ENCODE results near the gene TRPM2. TPM values are rescaled to one million over a fixed set of nuclear protein-coding genes. Genes with fewer than 3 reads are reported as not detected.
A peak's percentile ranks its signal among the peaks of the same experiment; 100 is the strongest.
"Not testable (repeated sequence)": the region's sequence is repeated elsewhere in the genome, so short reads cannot be mapped to it uniquely, and the experiment has no call there.

Gene TRPM2
- polyA plus RNA-seq, 3 donors from 2014 or later = 3.0 to 11.1 (median 4.4) TPM

DNA sequence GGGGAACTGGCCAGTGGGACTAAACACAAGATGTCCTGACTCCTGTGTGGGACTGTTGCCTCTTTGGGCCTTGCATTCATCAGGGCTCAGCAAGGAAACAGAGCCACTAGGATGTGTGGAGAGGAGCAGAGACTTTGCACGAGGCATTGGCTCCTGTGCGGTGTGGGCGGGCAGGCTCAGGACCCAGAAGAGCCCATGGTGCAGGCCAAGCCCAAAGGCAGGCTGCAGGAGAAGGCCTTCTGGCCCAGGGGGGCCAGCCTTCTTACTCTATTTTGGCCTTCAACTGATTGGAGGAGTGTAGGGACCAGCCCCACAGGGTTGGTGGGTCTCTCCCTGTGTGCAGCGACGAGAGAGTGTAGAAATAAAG, 125.4 kb downstream of the TRPM2 start:
- H3K27ac Mint-ChIP-seq = no peak overlapping the region

DNA sequence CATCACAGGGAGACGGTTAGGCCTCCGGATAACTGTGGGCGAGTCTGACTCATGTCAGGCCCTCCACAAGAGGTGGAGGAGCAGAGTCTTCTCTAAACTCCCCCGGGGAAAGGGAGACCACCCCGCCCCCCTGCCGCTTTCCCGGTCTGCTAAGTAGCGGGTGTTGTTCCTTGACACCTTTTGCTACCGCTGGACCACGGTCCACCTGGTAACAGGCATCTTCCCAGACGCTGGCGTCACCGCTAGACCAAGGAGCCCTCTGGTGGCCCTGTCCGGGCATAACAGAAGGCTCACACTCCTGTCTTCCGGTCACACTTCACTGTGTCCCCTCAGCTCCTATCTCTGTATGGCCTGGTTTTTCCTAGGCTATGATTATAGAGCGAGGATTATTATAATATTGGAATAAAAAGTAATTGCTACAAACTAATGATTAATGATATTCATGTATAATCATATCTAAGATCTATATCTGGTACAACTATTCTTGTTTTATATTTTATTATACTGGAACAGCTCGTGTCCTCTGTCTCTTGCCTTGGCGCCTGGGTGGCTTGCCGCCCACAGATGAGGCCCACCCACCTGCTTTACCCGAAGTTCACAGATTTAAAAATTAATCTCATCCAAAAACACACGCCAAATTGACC, 126.3 kb downstream of the TRPM2 start:
- not testable (repeated sequence) for H3K36me3 Mint-ChIP-seq; H3K27me3 Mint-ChIP-seq (ENCODE audit: low read depth in 3 of 3); H3K9me3 Mint-ChIP-seq; H3K4me1 Mint-ChIP-seq; H3K4me3 Mint-ChIP-seq; H3K27ac Mint-ChIP-seq
- peak; percentile 37 to 49 (median 43) for DNase-seq

More for the DNA sequence above, 125.4 kb downstream of the TRPM2 start:
- DNase-seq = no peak
- no peaks in the 10 kb centered on the region for H3K36me3 Mint-ChIP-seq
- H3K4me1 Mint-ChIP-seq = peaks cover 0 to 1% of the 10 kb centered on the region in 2 donors
- H3K9me3 Mint-ChIP-seq = no peaks in the 10 kb centered on the region
- peaks cover 0 to 5% (median 1%) of the 10 kb centered on the region in 3 donors for H3K27me3 Mint-ChIP-seq (ENCODE audit: low read depth in 3 of 3)
- H3K4me3 Mint-ChIP-seq = no peak overlapping the region

DNA sequence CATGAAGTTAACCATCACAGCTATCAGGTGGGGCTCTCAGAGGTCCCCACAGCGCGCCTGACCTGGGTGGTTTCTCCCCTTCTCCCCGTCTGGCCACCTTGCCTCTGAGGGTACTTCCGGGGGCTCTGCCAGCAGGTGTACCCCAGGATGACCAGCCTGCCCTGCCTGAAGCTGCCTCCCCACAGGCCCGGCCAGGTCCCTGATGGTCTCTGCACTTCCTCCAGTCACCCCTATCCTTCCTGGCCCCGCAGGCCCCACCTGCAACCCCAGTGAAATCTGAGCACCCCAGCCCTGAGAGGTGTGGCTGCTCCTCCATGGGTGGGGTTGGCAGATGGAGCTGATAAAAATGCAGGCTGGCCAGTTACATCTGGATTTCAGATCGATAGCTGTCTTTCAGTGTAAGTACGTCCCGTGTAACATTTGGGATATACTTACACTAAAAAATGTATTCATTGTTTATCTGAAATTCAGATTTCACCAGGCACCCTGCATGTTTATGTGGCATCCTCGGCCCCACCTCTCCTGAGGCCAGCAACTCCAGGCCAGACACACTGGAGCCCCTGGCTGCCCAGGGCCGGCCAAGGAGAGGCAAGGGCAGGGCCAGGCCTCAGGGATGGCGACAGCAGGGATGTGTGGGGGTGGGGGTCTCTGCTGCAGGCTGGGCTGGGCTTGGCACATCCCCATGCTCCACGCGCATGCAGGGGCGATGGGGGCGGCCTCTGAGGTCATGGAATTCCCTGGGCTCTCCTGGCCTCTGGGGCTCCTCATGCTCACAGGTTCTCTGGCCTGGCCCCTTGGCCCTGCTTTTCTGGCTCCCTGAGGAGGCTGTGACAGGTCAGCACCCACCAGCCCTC, 127.0 kb downstream of the TRPM2 start:
- H3K27ac Mint-ChIP-seq = no peak overlapping the region
- no peaks in the 10 kb centered on the region for H3K9me3 Mint-ChIP-seq
- H3K4me1 Mint-ChIP-seq = peaks cover 0 to 4% of the 10 kb centered on the region in 2 donors
- no peaks in the 10 kb centered on the region for H3K36me3 Mint-ChIP-seq
- peaks cover 3 to 5% (median 3%) of the 10 kb centered on the region in 3 donors for H3K27me3 Mint-ChIP-seq (ENCODE audit: low read depth in 3 of 3)
- no peak for DNase-seq
- H3K4me3 Mint-ChIP-seq = no peak overlapping the region

DNA sequence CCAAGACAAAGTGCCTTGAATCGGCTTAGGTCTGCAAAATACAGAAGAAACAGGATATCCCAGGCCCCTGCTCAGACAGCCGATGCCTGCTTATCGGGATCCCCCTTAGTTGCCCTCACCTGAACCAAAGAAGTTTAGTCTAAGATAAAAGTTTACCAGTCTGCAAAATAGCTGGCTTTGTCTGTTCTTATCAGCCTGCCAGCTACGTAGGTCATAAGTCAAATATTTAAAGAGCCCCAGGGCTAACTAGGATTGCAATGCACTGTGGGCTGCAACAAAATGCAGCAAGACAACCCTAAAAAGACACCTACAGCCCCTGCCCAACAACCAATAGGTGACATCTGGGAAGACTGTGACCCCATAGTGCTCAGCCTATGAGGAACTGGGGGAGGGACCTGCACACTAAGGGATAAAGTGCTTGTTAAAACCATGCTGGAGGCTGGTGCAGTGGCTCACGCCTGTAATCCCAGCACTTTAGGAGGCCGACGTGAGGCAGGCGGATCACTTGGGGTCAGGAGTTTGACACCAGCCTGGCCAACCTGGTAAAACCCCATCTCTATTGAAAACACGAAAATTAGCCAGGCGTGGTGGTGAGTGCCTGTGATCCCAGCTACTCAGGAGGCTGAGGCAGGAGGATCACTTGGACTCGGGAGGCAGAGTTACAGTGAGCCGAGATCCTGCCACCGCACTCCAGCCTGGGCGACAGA, 129.3 kb downstream of the TRPM2 start:
- Mint-ChIP-seq H3K4me1 (peaks cover 0 to 6% of the 10 kb centered on the region in 2 donors), H3K27ac (no peak overlapping the region), H3K9me3 (peaks cover 0 to 2% (median 0%) of the 10 kb centered on the region in 6 donors), H3K36me3 (no peaks in the 10 kb centered on the region), H3K4me3 (no peak overlapping the region), H3K27me3 (ENCODE audit: low read depth in 3 of 3) (peaks cover 2 to 3% (median 3%) of the 10 kb centered on the region in 3 donors)
- DNase-seq = no peak

DNA sequence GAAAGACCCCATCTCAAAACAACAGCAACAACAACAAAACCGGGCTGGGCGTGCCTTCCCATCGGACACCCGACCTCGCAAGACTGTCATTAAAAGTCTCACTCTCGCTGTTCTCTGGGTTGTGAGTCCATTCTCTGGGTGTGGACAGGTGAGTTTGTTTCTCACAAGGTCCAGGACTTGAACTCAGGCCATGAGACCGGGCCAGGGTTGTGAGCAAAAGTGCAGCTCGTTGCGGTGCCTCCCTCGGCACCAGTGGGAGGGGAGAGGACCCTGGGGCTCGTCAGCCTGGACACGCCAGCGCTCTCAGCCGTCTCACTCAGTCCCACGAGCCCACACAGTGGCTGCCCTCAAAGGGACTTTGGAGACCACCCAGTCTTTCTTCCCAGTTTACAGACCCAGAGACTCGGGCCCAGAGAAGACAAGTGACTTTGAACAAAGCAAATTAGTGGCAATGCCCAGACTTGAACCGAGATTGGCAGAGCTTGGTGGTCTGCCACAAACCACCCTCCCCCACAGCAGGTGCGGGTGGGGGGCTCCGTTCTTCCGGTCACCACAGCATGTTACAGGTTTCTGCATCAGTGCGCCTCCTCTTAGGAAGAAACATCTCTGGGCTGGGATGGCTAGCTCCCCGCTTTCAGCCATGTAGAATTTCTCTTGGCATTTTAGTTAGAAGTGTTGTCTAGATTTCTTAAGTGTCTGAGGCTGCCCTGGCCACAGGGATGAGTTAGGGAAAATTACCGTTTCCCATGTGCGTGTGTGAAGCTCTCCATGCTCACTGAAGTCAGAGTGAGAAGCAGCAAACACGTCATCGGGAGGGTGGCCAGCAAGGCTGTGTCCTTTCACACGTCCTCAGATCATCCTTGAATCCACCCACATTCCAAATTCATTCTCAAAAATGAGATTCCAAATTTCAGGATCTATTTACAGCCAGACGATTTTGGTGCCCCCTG, 130.1 kb downstream of the TRPM2 start:
- Mint-ChIP-seq H3K4me3 (no peak overlapping the region), H3K36me3 (no peaks in the 10 kb centered on the region), H3K4me1 (peaks cover 0 to 6% of the 10 kb centered on the region in 2 donors), H3K27ac (no peak overlapping the region), H3K27me3 (ENCODE audit: low read depth in 3 of 3) (peaks cover 0 to 5% (median 4%) of the 10 kb centered on the region in 3 donors), H3K9me3 (peaks cover 0 to 2% (median 0%) of the 10 kb centered on the region in 6 donors)
- no peak for DNase-seq

DNA sequence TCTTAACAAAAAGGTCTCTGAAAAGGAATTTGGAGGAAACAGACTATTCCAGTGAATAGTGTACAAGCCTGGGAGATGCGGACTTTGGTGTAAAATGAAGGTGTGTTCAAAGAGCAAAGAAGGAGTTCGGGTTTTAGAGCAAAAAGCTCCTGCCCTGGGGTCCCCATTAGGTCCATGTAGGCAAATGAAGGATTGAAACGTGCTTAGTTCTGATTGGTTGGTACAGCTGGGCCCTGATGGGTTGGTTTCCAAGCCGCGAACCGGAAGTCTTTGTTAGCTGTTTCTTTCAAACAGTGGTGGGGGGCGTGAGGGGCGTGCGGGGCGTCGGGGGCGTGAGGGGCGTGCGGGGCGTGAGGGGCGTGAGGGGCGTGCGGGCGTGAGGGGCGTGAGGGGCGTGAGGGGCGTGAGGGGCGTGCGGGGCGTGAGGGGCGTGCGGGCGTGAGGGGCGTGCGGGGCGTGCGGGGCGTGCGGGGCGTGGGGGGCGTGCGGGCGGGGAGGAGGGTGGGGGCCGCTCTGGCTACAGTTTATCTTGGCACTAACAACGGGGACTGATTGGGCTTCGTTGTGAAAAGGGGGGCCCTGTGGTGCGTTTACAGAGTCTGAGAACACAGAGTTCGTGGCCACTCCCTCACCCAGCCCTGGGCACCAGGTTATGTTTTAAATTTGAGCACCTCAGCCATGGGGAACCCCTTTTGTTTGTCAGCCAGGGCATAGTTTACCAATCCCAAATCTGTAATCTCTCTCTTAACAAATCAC, 131.3 kb downstream of the TRPM2 start:
- H3K4me1 Mint-ChIP-seq = peaks cover 0 to 4% of the 10 kb centered on the region in 2 donors
- peaks cover 0 to 2% (median 0%) of the 10 kb centered on the region in 6 donors for H3K9me3 Mint-ChIP-seq
- H3K36me3 Mint-ChIP-seq = no peaks in the 10 kb centered on the region
- H3K4me3 Mint-ChIP-seq = peak overlapping the region in 1 of 5 donors; percentile 27
- no peak overlapping the region for H3K27ac Mint-ChIP-seq
- no peak for DNase-seq
- H3K27me3 Mint-ChIP-seq (ENCODE audit: low read depth in 3 of 3) = peaks cover 0 to 5% (median 4%) of the 10 kb centered on the region in 3 donors

DNA sequence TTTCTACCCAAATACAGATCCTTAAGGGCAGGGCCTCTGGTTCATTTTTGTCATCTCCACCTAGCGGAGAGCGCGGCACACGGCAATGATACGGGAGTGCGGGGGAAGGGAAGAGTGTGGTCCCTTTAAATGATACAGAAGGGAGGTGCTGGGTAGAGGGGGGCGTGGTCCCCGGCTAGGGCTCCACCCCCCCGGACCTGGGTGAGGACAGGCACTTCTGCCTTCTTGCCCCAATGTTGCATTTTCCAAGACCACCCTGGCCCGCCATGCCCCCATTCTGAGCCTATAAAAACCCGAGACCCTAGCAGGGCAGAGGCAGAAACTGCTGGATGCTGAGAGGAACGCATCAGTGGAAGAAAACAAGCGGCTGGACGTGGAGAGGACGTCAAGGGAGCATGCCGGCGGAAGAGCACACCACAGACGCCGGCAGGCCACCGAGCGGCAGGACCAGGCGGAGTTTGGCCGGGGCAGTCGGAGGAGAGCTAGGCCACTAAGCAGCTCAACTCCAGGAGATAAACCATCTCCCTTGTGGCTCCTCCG, 131.9 kb downstream of the TRPM2 start:
- H3K27me3 Mint-ChIP-seq (ENCODE audit: low read depth in 3 of 3) = peaks cover 4 to 5% (median 5%) of the 10 kb centered on the region in 3 donors
- DNase-seq = peak in 2 of 3 donors; percentile 12 to 24

DNA sequence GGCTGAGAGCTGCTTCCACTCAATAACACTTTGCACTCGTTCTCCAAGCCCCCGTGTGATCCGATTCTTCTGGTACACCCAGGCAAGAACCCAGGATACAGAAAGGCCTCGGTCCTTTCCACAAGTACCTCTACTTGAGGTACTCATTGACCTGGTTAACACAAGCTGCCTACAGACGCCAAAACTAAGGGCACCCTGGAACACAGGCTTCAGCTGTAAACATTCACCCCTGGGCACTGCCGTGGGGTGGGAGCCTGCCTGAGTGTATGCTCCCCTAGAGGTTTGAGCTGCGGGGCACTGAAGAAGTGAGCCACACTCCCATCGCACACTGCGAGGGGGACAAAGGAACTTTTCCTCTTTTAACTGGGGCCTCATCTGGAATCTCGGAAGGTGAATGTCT, 132.4 kb downstream of the TRPM2 start:
- H3K36me3 Mint-ChIP-seq = no peaks in the 10 kb centered on the region
- peaks cover 0 to 2% (median 0%) of the 10 kb centered on the region in 6 donors for H3K9me3 Mint-ChIP-seq
- H3K4me1 Mint-ChIP-seq = peaks cover 0 to 4% of the 10 kb centered on the region in 2 donors
- H3K27me3 Mint-ChIP-seq (ENCODE audit: low read depth in 3 of 3) = peaks cover 4 to 5% (median 5%) of the 10 kb centered on the region in 3 donors
- no peak overlapping the region for H3K27ac Mint-ChIP-seq
- DNase-seq = no peak
- H3K4me3 Mint-ChIP-seq = peak overlapping the region in 3 of 5 donors; percentile 27 to 68 (median 54)

More for the DNA sequence above, 131.9 kb downstream of the TRPM2 start:
- H3K4me3 Mint-ChIP-seq = peak overlapping the region in 3 of 5 donors; percentile 27 to 68 (median 52)
- H3K27ac Mint-ChIP-seq = no peak overlapping the region
- no peaks in the 10 kb centered on the region for H3K36me3 Mint-ChIP-seq
- H3K4me1 Mint-ChIP-seq = peaks cover 0 to 4% of the 10 kb centered on the region in 2 donors
- H3K9me3 Mint-ChIP-seq = peaks cover 0 to 2% (median 0%) of the 10 kb centered on the region in 6 donors

DNA sequence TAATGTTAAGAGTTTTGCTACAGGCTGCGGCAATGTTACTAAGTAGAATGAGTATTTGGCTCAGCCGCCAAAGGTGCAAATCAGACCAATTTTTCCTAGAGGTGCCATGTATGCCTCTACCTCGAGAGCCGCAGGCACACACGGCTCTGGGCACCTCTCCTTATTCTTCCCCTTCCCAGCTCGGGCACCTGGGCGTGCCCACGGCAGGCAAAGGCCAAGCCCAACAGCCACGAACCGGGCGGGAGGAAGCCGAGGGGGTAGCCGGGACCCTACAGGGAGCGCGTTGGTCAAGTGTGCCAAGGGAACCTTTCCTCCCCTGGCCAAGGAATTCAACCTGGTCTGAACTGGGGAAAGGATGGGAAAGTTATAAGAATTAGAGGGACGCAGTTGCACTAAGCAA, 132.9 kb downstream of the TRPM2 start:
- Mint-ChIP-seq H3K27ac (no peak overlapping the region), H3K9me3 (peaks cover 0 to 2% (median 0%) of the 10 kb centered on the region in 6 donors), H3K4me1 (peaks cover 0 to 4% of the 10 kb centered on the region in 2 donors), H3K27me3 (ENCODE audit: low read depth in 3 of 3) (peaks cover 4 to 5% (median 5%) of the 10 kb centered on the region in 3 donors), H3K36me3 (no peaks in the 10 kb centered on the region), H3K4me3 (no peak overlapping the region)
- no peak for DNase-seq

DNA sequence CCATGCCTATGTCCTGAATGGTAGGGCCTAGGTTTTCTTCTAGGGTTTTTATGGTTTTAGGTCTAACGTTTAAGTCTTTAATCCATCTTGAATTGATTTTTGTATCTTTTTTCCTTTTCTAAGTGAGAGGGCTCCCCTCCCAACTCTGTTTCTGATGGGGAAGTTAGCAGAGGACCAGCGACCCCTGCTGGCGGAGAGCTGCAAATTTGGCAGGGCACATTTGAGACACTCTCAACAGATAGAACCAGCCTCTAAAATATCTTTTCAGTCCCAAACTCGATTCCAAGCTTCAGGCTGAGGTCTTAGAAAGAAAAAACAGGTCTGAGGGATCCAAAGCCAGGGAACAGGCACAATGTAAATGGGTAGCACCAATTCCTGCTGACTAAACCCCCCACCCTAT, 134.4 kb downstream of the TRPM2 start:
- Mint-ChIP-seq H3K27ac (no peak overlapping the region), H3K4me3 (no peak overlapping the region), H3K9me3 (peaks cover 0 to 12% (median 4%) of the 10 kb centered on the region in 6 donors), H3K36me3 (no peaks in the 10 kb centered on the region), H3K4me1 (peaks cover 0 to 4% of the 10 kb centered on the region in 2 donors), H3K27me3 (ENCODE audit: low read depth in 3 of 3) (peaks cover 4 to 8% (median 6%) of the 10 kb centered on the region in 3 donors)
- DNase-seq = peak; percentile 18 to 41 (median 30)

DNA sequence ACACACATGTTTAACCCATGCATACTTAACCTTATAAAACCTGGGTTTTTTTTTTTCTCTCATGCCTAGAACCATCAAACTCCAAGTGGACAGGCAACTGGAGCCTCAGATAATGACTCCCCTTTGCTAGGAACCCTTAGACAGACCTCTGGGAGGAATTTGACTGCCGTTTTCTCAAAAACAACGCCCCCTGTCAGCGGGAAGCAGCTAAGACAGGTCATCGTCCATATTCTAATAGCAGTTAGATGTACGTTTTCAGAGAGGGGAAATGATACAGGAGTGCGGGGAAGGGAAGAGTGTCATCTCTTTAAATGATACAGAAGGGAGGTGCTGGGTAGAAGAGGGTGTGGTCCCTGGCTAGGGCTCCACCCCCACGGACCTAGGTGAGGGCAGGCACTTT, 136.5 kb downstream of the TRPM2 start:
- Mint-ChIP-seq H3K9me3 (peaks cover 0 to 17% (median 8%) of the 10 kb centered on the region in 6 donors), H3K27ac (no peak overlapping the region)

DNA sequence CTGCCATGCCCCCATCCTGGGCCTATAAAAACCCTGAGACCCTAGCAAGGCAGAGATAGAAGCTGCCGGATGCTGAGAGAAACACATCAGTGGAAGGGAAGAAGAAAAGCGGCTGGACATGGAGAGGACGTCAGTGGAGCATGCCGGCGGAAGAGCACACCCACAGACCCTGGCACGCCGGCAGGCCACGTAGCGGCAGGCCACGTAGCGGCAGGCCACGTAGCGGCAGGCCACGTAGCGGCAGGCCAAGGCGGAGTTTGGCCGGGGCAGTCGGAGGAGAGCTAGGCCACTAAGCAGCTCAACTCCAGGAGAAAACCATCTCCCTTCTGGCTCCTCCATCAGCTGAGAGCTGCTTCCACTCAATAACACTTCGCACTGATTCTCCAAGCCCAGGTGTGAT, 137.0 kb downstream of the TRPM2 start:
- DNase-seq = no peak
- Mint-ChIP-seq H3K27ac (no peak overlapping the region), H3K4me3 (no peak overlapping the region)

More for the DNA sequence above, 136.5 kb downstream of the TRPM2 start:
- H3K36me3 Mint-ChIP-seq = peaks cover 0 to 4% (median 0%) of the 10 kb centered on the region in 3 donors
- H3K4me1 Mint-ChIP-seq = peaks cover 0 to 4% of the 10 kb centered on the region in 2 donors
- no peak overlapping the region for H3K4me3 Mint-ChIP-seq
- peaks cover 4 to 16% (median 8%) of the 10 kb centered on the region in 3 donors for H3K27me3 Mint-ChIP-seq (ENCODE audit: low read depth in 3 of 3)
- no peak for DNase-seq

More for the DNA sequence above, 137.0 kb downstream of the TRPM2 start:
- Mint-ChIP-seq H3K36me3 (peaks cover 0 to 4% (median 0%) of the 10 kb centered on the region in 3 donors), H3K27me3 (ENCODE audit: low read depth in 3 of 3) (peaks cover 1 to 18% (median 8%) of the 10 kb centered on the region in 3 donors), H3K9me3 (peaks cover 0 to 17% (median 8%) of the 10 kb centered on the region in 6 donors), H3K4me1 (peaks cover 0 to 2% of the 10 kb centered on the region in 2 donors)
